Measurements from ENCODE around the gene CD209. TPM values are rescaled to one million over a fixed set of nuclear protein-coding genes. Genes with fewer than 3 reads are reported as not detected.
A peak's percentile ranks its signal among the peaks of the same experiment; 100 is the strongest.
"Not testable (repeated sequence)": the region's sequence is repeated elsewhere in the genome, so short reads cannot be mapped to it uniquely, and the experiment has no call there.

The CD209 gene
- not detected for polyA plus RNA-seq

DNA sequence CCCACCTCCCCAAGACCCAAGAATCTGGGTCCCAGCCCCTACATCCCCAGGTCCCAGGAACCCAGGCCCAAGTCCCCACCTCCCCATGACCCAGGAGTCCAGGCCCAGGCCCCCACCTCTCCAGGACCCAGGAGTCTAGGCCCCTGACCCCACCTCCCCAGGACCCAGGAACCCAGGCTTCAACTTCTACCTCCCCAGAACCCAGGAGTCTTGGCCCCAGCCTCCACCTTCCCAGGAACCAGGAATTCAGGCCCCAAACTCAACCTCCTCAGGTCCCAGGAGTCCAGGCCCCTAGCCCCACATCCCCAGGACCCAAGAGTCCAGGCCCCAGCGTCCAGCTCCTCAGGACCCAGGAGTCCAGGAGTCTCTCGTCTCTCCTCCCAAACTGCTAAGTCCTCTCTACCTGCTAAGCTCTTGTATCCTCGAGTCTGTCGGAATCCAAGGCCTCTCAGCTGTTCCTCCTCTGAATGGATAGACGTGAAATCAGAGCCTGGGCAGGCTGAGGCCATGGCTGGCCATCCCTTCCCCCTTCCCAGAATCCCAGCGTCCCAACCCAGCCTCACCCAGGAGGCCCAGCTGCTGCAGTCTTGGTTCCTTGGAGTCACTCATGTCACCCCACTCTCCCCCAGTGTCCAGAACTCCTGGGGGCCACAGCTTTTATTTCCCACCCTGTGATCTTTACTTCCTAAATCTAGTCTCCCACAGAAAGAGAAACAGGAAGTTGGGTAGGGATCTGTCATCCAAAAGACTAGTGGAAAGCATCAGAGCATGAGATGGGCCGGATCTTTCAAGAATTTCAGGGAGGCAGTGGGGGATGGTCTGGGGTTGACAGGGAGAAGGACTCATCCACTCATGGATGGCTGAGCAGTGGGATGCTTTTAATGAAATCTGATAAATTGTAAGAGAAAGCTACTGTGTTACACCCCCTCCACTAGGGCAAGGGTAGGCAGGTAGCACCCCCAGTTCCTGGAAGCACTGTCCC is at the start of gene CD209:
Gene CD209 (minus strand): TSS at position 632 of the 982 bp plus-strand sequence. CDS start 23 bp downstream, at position 609.
- peaks cover 0 to 3% (median 0%) of the 10 kb centered on the region in 6 donors for H3K9me3 Mint-ChIP-seq
- no peaks in the 10 kb centered on the region for H3K36me3 Mint-ChIP-seq
- H3K4me1 Mint-ChIP-seq: no peaks in the 10 kb centered on the region
- H3K4me3 Mint-ChIP-seq: no peak within 1 kb of the TSS
- H3K27me3 Mint-ChIP-seq (ENCODE audit: low read depth in 3 of 3): peaks cover 4 to 12% (median 11%) of the 10 kb centered on the region in 3 donors
- H3K27ac Mint-ChIP-seq: no peak within 1 kb of the TSS
- DNase-seq: no peak

GRCh38 chr19:7795555-7796161 is 48.3 kb upstream of the CD209 start:
- peaks cover 2 to 19% (median 3%) of the 10 kb centered on the region in 3 donors for H3K27me3 Mint-ChIP-seq (ENCODE audit: low read depth in 3 of 3)
- H3K36me3 Mint-ChIP-seq: no peaks in the 10 kb centered on the region
- DNase-seq: no peak
- H3K4me3 Mint-ChIP-seq: no peak overlapping the region
- H3K4me1 Mint-ChIP-seq: peaks cover 0 to 1% of the 10 kb centered on the region in 2 donors
- H3K9me3 Mint-ChIP-seq: peaks cover 0 to 5% (median 1%) of the 10 kb centered on the region in 6 donors
- no peak overlapping the region for H3K27ac Mint-ChIP-seq

DNA sequence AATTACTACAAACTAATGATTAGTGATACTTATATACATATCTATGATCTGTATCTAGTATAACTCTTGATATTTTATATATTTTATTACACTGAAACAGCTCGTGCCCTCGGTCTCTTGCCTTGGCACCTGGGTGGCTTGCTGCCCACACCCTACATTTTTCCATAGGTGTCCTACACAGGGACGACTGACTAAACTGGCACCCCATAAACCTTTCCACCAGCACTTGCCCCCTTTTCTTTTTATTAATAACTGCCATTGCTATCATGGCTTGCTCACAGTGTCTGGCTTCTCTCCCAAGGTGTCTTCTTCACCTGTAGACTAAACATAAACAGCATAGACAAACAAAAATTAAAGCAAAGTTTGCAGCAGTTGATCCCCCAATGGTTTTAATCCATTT is 46.2 kb upstream of the CD209 start:
- H3K4me1 Mint-ChIP-seq: no peaks in the 10 kb centered on the region
- H3K9me3 Mint-ChIP-seq: peaks cover 0 to 5% (median 1%) of the 10 kb centered on the region in 6 donors
- H3K36me3 Mint-ChIP-seq: no peaks in the 10 kb centered on the region
- H3K27me3 Mint-ChIP-seq (ENCODE audit: low read depth in 3 of 3): peaks cover 4 to 16% (median 6%) of the 10 kb centered on the region in 3 donors
- no peak for DNase-seq
- no peak overlapping the region for H3K27ac Mint-ChIP-seq
- no peak overlapping the region for H3K4me3 Mint-ChIP-seq

DNA sequence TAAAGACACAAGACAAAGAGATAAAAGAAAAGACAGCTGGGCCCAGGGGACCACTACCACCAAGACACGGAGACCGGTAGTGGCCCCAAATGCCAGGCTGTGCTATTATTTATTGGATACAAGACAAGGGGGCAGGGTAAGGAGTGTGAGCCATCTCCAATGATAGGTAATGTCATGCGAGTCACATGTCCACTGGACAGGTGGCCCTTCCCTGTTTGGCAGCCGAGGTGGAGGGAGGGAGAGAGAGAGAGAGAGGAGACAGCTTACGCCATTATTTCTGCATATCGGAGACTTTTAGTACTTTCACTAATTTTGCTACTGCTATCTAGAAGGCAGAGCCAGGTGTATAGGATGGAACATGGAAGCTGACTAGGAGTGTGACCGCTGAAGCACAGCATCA is 45.4 kb upstream of the CD209 start:
- not testable (repeated sequence) for H3K4me1 Mint-ChIP-seq, H3K27ac Mint-ChIP-seq, DNase-seq, H3K36me3 Mint-ChIP-seq, H3K9me3 Mint-ChIP-seq
- Mint-ChIP-seq H3K4me3 (peak overlapping the region in 1 of 5 donors; percentile 15), H3K27me3 (ENCODE audit: low read depth in 3 of 3) (peaks cover 4 to 16% (median 6%) of the 10 kb centered on the region in 3 donors)

DNA sequence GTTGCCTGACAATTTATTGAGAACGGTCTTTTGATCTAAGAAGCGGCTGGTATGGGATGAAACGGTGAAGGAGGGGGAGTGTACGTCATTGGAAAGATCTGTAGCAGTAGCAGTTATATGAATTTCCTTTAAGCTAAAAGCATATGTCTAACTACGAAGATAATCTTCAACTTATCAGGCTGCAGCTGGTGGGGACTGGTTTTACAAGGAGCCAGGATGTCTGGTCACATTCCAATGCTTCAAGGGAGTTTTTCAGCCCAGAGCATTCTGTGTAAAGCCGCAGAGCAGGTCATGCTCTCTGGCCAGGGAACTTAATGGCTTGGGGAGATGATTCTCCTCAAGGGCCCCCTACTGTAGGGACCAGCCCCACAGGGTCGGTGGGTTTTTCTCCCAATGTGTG is 44.9 kb upstream of the CD209 start:
- H3K4me3 Mint-ChIP-seq: no peak overlapping the region
- H3K9me3 Mint-ChIP-seq: peaks cover 0 to 5% (median 1%) of the 10 kb centered on the region in 6 donors
- DNase-seq: no peak
- H3K27ac Mint-ChIP-seq: no peak overlapping the region
- peaks cover 4 to 16% (median 8%) of the 10 kb centered on the region in 3 donors for H3K27me3 Mint-ChIP-seq (ENCODE audit: low read depth in 3 of 3)
- no peaks in the 10 kb centered on the region for H3K36me3 Mint-ChIP-seq
- peaks cover 0 to 1% of the 10 kb centered on the region in 2 donors for H3K4me1 Mint-ChIP-seq

GRCh38 chr19:7790416-7790815 is 43.1 kb upstream of the CD209 start:
- H3K4me3 Mint-ChIP-seq: no peak overlapping the region
- DNase-seq: no peak
- no peaks in the 10 kb centered on the region for H3K36me3 Mint-ChIP-seq
- H3K4me1 Mint-ChIP-seq: peaks cover 0 to 1% of the 10 kb centered on the region in 2 donors
- H3K9me3 Mint-ChIP-seq: peaks cover 0 to 5% (median 3%) of the 10 kb centered on the region in 6 donors
- no peak overlapping the region for H3K27ac Mint-ChIP-seq
- peaks cover 4 to 14% (median 9%) of the 10 kb centered on the region in 3 donors for H3K27me3 Mint-ChIP-seq (ENCODE audit: low read depth in 3 of 3)

- H3K36me3 Mint-ChIP-seq: no peaks in the 10 kb centered on the region
- no peak overlapping the region for H3K4me3 Mint-ChIP-seq
- no peak overlapping the region for H3K27ac Mint-ChIP-seq
- peaks cover 0 to 1% of the 10 kb centered on the region in 2 donors for H3K4me1 Mint-ChIP-seq
- H3K27me3 Mint-ChIP-seq (ENCODE audit: low read depth in 3 of 3): peaks cover 4 to 18% (median 15%) of the 10 kb centered on the region in 3 donors
- no peak for DNase-seq
- peaks cover 0 to 7% (median 4%) of the 10 kb centered on the region in 6 donors for H3K9me3 Mint-ChIP-seq
Measured at GRCh38 chr19:7789447-7789846, 42.1 kb upstream of the CD209 start.

- Mint-ChIP-seq H3K36me3 (no peaks in the 10 kb centered on the region), H3K9me3 (peaks cover 0 to 7% (median 4%) of the 10 kb centered on the region in 6 donors), H3K27ac (no peak overlapping the region), H3K27me3 (ENCODE audit: low read depth in 3 of 3) (peaks cover 5 to 19% (median 15%) of the 10 kb centered on the region in 3 donors), H3K4me1 (peaks cover 0 to 1% of the 10 kb centered on the region in 2 donors), H3K4me3 (no peak overlapping the region)
- no peak for DNase-seq
Measured at GRCh38 chr19:7788933-7789323, 41.6 kb upstream of the CD209 start.

DNA sequence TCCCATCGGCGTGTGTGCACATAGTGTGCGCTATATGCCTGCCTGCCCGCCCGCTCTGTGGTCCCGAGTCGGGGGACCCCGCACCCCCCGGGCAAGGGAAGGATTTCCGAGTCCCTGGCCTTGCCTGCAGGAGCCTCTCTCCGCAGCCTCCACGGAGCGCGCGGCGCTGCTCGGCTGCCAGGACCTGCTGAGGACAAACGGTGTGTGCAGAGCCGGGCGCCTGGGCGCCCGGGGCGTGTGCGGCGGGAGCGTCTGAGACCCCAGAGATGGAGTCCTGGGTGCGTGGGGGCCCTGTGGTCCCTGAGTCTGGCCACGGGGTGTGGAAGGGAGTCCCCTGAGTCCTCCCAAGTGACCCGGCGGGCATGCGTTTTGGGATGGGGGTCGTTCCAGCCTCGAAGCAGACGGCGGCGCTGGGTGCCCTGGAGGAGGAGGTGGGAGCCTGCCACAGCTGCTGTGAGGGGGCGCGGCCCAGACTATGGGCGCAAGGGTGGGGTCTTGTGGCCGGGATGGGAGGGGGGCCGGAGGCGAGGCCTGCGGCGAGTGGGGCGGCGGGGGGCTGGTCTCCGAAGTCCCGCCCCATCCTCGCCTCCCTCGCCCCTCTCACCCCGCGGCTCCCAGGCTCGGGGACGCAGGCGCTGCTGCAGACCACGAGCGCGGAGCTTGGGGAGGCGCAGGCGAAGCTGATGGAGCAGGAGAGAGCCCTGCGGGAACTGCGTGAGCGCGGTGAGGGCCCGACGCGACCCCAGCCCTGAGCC is 41.0 kb upstream of the CD209 start:
- H3K4me1 Mint-ChIP-seq: peaks cover 0 to 1% of the 10 kb centered on the region in 2 donors
- H3K27ac Mint-ChIP-seq: no peak overlapping the region
- DNase-seq: no peak
- no peaks in the 10 kb centered on the region for H3K36me3 Mint-ChIP-seq
- H3K27me3 Mint-ChIP-seq (ENCODE audit: low read depth in 3 of 3): peaks cover 8 to 25% (median 17%) of the 10 kb centered on the region in 3 donors
- H3K9me3 Mint-ChIP-seq: peaks cover 0 to 7% (median 2%) of the 10 kb centered on the region in 6 donors
- H3K4me3 Mint-ChIP-seq: no peak overlapping the region

DNA sequence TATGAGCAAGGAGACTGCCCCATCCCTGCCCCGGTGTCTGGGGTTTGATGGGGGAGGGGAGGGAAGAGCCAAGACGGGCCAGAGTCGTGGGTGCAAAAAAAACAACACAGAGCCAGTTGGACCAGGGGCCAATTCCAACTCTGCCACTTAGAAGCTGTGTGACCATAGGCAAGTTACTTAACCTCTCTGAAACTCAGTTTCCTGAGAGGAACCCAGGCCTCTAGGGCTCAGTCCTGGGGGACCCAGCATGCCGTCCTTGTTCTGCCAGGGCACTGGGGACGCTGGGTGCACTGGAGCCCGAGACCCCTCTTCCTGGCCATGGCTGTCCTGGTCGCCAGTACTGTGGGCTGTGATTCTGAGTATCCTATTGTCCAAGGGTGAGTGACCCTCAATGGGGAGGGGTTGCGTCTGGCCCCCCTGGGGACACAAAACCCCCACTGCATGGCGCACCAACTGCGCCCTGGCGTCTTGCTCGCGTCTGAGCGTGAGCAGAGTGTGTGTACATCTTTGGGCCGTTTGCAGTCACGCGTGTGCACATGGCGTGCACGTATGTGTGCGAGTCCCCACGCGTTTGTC is 40.4 kb upstream of the CD209 start:
- DNase-seq: no peak
- H3K4me1 Mint-ChIP-seq: peaks cover 0 to 1% of the 10 kb centered on the region in 2 donors
- no peaks in the 10 kb centered on the region for H3K36me3 Mint-ChIP-seq
- peaks cover 0 to 7% (median under 1%) of the 10 kb centered on the region in 6 donors for H3K9me3 Mint-ChIP-seq
- peaks cover 8 to 26% (median 17%) of the 10 kb centered on the region in 3 donors for H3K27me3 Mint-ChIP-seq (ENCODE audit: low read depth in 3 of 3)
- H3K27ac Mint-ChIP-seq: no peak overlapping the region
- H3K4me3 Mint-ChIP-seq: no peak overlapping the region

- peaks cover 10 to 28% (median 16%) of the 10 kb centered on the region in 3 donors for H3K27me3 Mint-ChIP-seq (ENCODE audit: low read depth in 3 of 3)
- no peak overlapping the region for H3K27ac Mint-ChIP-seq
Measured at GRCh38 chr19:7787141-7787540, 39.8 kb upstream of the CD209 start.

DNA sequence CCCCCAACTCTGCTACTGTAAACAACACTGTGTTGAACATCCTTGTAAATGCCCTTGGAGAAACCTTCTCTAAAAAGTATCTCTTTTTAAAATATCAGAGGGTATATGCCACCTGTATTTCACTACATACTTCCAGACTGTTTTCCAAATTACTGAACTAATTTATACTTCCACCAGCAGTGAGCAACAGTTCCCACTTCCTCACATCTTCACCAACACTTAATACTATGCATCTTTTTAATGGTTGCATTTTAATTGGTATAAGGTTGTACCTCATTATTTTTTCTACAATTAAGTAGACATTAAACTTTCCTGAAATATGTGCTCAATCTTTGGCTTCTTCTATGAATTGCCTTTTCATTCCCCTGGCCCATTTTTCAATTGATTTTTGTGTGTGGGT is 37.5 kb upstream of the CD209 start:
- Mint-ChIP-seq H3K4me1 (peaks cover 0 to 1% of the 10 kb centered on the region in 2 donors), H3K9me3 (peaks cover 0 to 7% (median 0%) of the 10 kb centered on the region in 6 donors), H3K36me3 (no peaks in the 10 kb centered on the region), H3K27ac (no peak overlapping the region), H3K4me3 (no peak overlapping the region), H3K27me3 (ENCODE audit: low read depth in 3 of 3) (peaks cover 14 to 24% (median 15%) of the 10 kb centered on the region in 3 donors)
- DNase-seq: no peak

More at GRCh38 chr19:7787141-7787540, 39.8 kb upstream of the CD209 start:
- no peak overlapping the region for H3K4me3 Mint-ChIP-seq
- H3K36me3 Mint-ChIP-seq: no peaks in the 10 kb centered on the region
- H3K9me3 Mint-ChIP-seq: peaks cover 0 to 7% (median 0%) of the 10 kb centered on the region in 6 donors
- H3K4me1 Mint-ChIP-seq: peaks cover 0 to 1% of the 10 kb centered on the region in 2 donors
- DNase-seq: no peak

DNA sequence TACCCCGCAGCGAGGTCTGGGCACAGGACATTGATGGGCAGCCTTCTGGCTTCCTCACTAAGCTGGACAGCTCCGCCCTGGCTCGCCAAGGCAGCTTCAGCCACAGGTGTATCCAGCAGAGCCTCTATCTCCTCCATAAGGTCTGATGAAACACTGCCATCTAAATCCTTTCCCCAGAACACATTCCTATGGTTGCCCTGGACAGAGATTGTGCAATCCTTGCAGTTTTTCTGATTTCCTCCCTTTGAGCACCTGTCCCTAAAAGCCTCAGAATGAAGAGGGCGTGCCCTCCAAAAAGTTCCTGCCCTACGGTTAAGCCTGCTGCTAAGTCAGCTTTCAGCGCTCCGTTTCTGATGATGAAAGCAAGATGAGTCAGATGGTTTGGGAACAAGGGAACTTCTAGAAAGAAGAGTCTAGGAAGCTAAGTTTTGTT is 36.7 kb upstream of the CD209 start:
- Mint-ChIP-seq H3K9me3 (peaks cover 0 to 7% (median 0%) of the 10 kb centered on the region in 6 donors), H3K27me3 (ENCODE audit: low read depth in 3 of 3) (peaks cover 11 to 20% (median 16%) of the 10 kb centered on the region in 3 donors), H3K36me3 (no peaks in the 10 kb centered on the region), H3K27ac (no peak overlapping the region), H3K4me3 (no peak overlapping the region), H3K4me1 (peaks cover 0 to 1% of the 10 kb centered on the region in 2 donors)
- DNase-seq: no peak

Data from immature natural killer cell (primary cell).